H1 (cell line): ENCODE results near the gene BRD3OS. TPM values are rescaled to one million over a fixed set of nuclear protein-coding genes. Genes with fewer than 3 reads are reported as not detected.

Experiments
- CTCF ChIA-PET: fragments of 300-600 bp; sonication (Branson Sonifier 250); formaldehyde crosslinking; loops from one replicate; lab custom pipeline; 2021; ENCODE audit not compliant: partially characterized antibody; lab: Charles Lee
- POLR2A ChIA-PET: fragments of 300-600 bp; sonication (Branson Sonifier 250); formaldehyde crosslinking; loops from one replicate; lab custom pipeline; 2021; ENCODE audit warnings: inconsistent platforms; ENCODE audit not compliant: partially characterized antibody; lab: Charles Lee
- DNase-seq, 2 experiments: peaks; one replicate each; pipeline versions ENCODE4 v3.0.0 to v3.0.0-alpha.2; 2010 to 2022; ENCODE audit warnings: low spot score in 2 of 2, low read depth in 1 of 2, mixed read lengths in 1 of 2
- FAIRE-seq: peaks from 2 replicates; lab custom pipeline; 2011; peaks lifted over from hg19 to GRCh38; lab: Jason Lieb, UNC
- H2AFZ ChIP-seq: 2 replicates; pipeline ENCODE4 v1.8.1; 2012; ENCODE audit warnings: low read length, inconsistent platforms
- H2AK5ac ChIP-seq: 2 replicates; pipeline ENCODE4 v1.6.1; 2013; ENCODE audit warnings: low read depth, low read length
- H2BK120ac ChIP-seq: replicated peaks from 2 replicates; pipeline ENCODE3; 2013; ENCODE audit warnings: low read depth, low read length, inconsistent platforms
- H2BK12ac ChIP-seq: 2 replicates; pipeline ENCODE4 v1.6.1; 2013; ENCODE audit warnings: low read depth, low read length
- H2BK15ac ChIP-seq: 2 replicates; pipeline ENCODE4 v1.6.1; 2013; ENCODE audit warnings: low read length
- H2BK20ac ChIP-seq: 2 replicates; pipeline ENCODE4 v1.6.1; 2013; ENCODE audit warnings: low read length
- H2BK5ac ChIP-seq: 2 replicates; pipeline ENCODE4 v1.6.1; 2013; ENCODE audit warnings: low read depth, low read length
- H3K14ac ChIP-seq: 2 replicates; pipeline ENCODE4 v1.6.1; 2013; ENCODE audit warnings: inconsistent platforms; ENCODE audit not compliant: insufficient read length
- H3K18ac ChIP-seq: 2 replicates; pipeline ENCODE4 v1.6.1; 2013; ENCODE audit warnings: low read length; ENCODE audit errors: extremely low read depth
- H3K23ac ChIP-seq: 2 replicates; pipeline ENCODE4 v1.6.1; 2013; ENCODE audit warnings: inconsistent platforms; ENCODE audit not compliant: insufficient read length
- H3K23me2 ChIP-seq: 2 replicates; pipeline ENCODE4 v1.6.1; 2013; ENCODE audit warnings: low read depth, low read length
- H3K27ac ChIP-seq: 2 replicates; pipeline ENCODE4 v1.6.1; 2011; ENCODE audit warnings: low read depth, low read length, inconsistent platforms
- H3K27me3 ChIP-seq, 4 experiments: replicated peaks in 1 of 4; 1 replicate in 1 of 4; 2 replicates in 3 of 4; pipeline versions ENCODE4 v1.6.1 to v1.8.1; 2011 to 2013; ENCODE audit warnings: low read length in 3 of 4, mild to moderate bottlenecking in 3 of 4, inconsistent platforms in 2 of 4, mixed read lengths in 2 of 4, moderate library complexity in 1 of 4; ENCODE audit not compliant: control insufficient read depth in 3 of 4, insufficient read depth in 3 of 4; ENCODE audit errors: extremely low read depth in 1 of 4
- H3K36me3 ChIP-seq, 4 experiments: 2 replicates each; pipeline versions ENCODE4 v1.6.1 to v1.8.1; 2011 to 2013; ENCODE audit warnings: mild to moderate bottlenecking in 4 of 4, low read length in 3 of 4, moderate library complexity in 2 of 4, control low read depth in 1 of 4, inconsistent platforms in 1 of 4; ENCODE audit not compliant: insufficient read depth in 4 of 4, control insufficient read depth in 2 of 4
- H3K4ac ChIP-seq: replicated peaks from 2 replicates; pipeline ENCODE3; 2013; ENCODE audit warnings: low read length, low read depth, mixed read lengths, inconsistent platforms; ENCODE audit not compliant: insufficient read length
- H3K4me1 ChIP-seq, 4 experiments: replicated peaks in 1 of 4; 1 replicate in 1 of 4; 2 replicates in 3 of 4; pipeline versions ENCODE4 v1.6.1 to v1.8.1; 2011 to 2013; ENCODE audit warnings: low read length in 3 of 4, inconsistent platforms in 2 of 4, mixed read lengths in 1 of 4; ENCODE audit not compliant: insufficient read depth in 4 of 4, control insufficient read depth in 3 of 4
- H3K4me2 ChIP-seq, 2 experiments: 2 replicates each; pipeline versions ENCODE4 v1.6.1 to v1.8.1; 2011 to 2013; ENCODE audit warnings: low read depth in 2 of 2, low read length in 2 of 2, control low read depth in 1 of 2, inconsistent platforms in 1 of 2, mild to moderate bottlenecking in 1 of 2; ENCODE audit not compliant: insufficient read depth in 1 of 2
- H3K4me3 ChIP-seq, 4 experiments: fragments of 200-600, 300-600 bp in 1 of 4; sonication (generic), shearing (Covaris generic), sonication (Bioruptor Twin) in 1 of 4; 2 replicates each; pipeline versions ENCODE4 v1.5.1 to v1.8.1; 2011 to 2016; ENCODE audit warnings: low read length in 4 of 4, low read depth in 3 of 4, control low read depth in 2 of 4, inconsistent platforms in 2 of 4, mild to moderate bottlenecking in 2 of 4, mixed read lengths in 1 of 4, moderate library complexity in 1 of 4; ENCODE audit not compliant: insufficient read depth in 2 of 4; ENCODE audit errors: extremely low read depth in 1 of 4
- H3K56ac ChIP-seq: replicated peaks from 2 replicates; pipeline ENCODE3; 2013; ENCODE audit warnings: low read depth, mild to moderate bottlenecking, mixed read lengths, low read length, inconsistent platforms; ENCODE audit not compliant: insufficient read length
- H3K79me1 ChIP-seq: 2 replicates; pipeline ENCODE4 v1.6.1; 2013; ENCODE audit warnings: low read depth, low read length, control low read depth
- H3K79me2 ChIP-seq, 2 experiments: 2 replicates each; pipeline versions ENCODE4 v1.6.1 to v1.8.1; 2012 to 2013; ENCODE audit warnings: low read length in 2 of 2, mild to moderate bottlenecking in 2 of 2, inconsistent platforms in 1 of 2; ENCODE audit not compliant: insufficient read depth in 2 of 2, control insufficient read depth in 1 of 2
- H3K9ac ChIP-seq, 4 experiments: replicated peaks in 1 of 4; 1 replicate in 1 of 4; 2 replicates in 3 of 4; pipeline versions ENCODE4 v1.6.1 to v1.8.1; 2011 to 2013; ENCODE audit warnings: low read depth in 3 of 4, low read length in 3 of 4, control low read depth in 2 of 4, mild to moderate bottlenecking in 2 of 4, moderate library complexity in 2 of 4, inconsistent platforms in 1 of 4; ENCODE audit errors: extremely low read depth in 1 of 4
- H3K9me3 ChIP-seq, 2 experiments: 2 replicates each; pipeline versions ENCODE4 v1.6.1 to v1.8.1; 2012 to 2013; ENCODE audit warnings: mild to moderate bottlenecking in 2 of 2, moderate library complexity in 2 of 2, control low read depth in 1 of 2, inconsistent platforms in 1 of 2, low read depth in 1 of 2, low read length in 1 of 2, mixed read lengths in 1 of 2; ENCODE audit not compliant: insufficient read depth in 2 of 2
- H4K20me1 ChIP-seq, 2 experiments: replicated peaks in 1 of 2; 2 replicates each; pipeline versions ENCODE3 to v1.8.1; 2011 to 2013; ENCODE audit warnings: inconsistent platforms in 2 of 2, low read length in 2 of 2, mild to moderate bottlenecking in 1 of 2; ENCODE audit not compliant: insufficient read depth in 2 of 2, control insufficient read depth in 1 of 2
- H4K5ac ChIP-seq: 2 replicates; pipeline ENCODE4 v1.6.1; 2013; ENCODE audit warnings: low read length, low read depth, mixed read lengths, inconsistent platforms; ENCODE audit not compliant: insufficient read length
- H4K8ac ChIP-seq: 2 replicates; pipeline ENCODE4 v1.8.0; 2013; ENCODE audit warnings: mild to moderate bottlenecking, moderate library complexity, low read length, inconsistent platforms; ENCODE audit not compliant: insufficient read depth; ENCODE audit errors: extremely low read depth
- H4K91ac ChIP-seq: replicated peaks from 2 replicates; pipeline ENCODE3; 2013; ENCODE audit warnings: low read length, mixed read lengths, inconsistent platforms; ENCODE audit not compliant: insufficient read length
- CBX5 ChIP-seq: fragments of 300-800, 300-1000 bp; sonication (generic); IDR thresholded peaks from 2 replicates; pipeline ENCODE4 v1.7.1; 2016; ENCODE audit warnings: antibody characterized with exemption, low read length, low read depth
- CHD2 ChIP-seq: IDR thresholded peaks from 2 replicates; pipeline ENCODE4 v1.6.1; 2012; ENCODE audit warnings: low read length, improper control_type of control experiment
- GABPA ChIP-seq: IDR thresholded peaks from 2 replicates; pipeline ENCODE4 v1.6.1; 2011; ENCODE audit warnings: mild to moderate bottlenecking, low read length, moderate library complexity, borderline replicate concordance; ENCODE audit not compliant: insufficient read depth
- HDAC2 ChIP-seq, 2 experiments: fragments of 300-600 bp in 1 of 2; sonication (generic) in 1 of 2; IDR thresholded peaks; 2 replicates each; pipeline ENCODE4 v1.6.1; 2011 to 2012; ENCODE audit warnings: low read depth in 2 of 2, low read length in 2 of 2, mild to moderate bottlenecking in 2 of 2, moderate library complexity in 2 of 2, borderline replicate concordance in 1 of 2, inconsistent platforms in 1 of 2
- KDM1A ChIP-seq: fragments of 200-600, 300-600 bp; sonication (generic); IDR thresholded peaks from 2 replicates; pipeline ENCODE4 v1.7.1; 2016; ENCODE audit warnings: mild to moderate bottlenecking, low read length, borderline replicate concordance
- NANOG ChIP-seq: IDR thresholded peaks from 2 replicates; pipeline ENCODE4 v1.6.1; 2011; ENCODE audit warnings: low read length, low read depth, mild to moderate bottlenecking, inconsistent platforms; ENCODE audit not compliant: insufficient read depth, poor library complexity, severe bottlenecking
- WGBS, 2 experiments: shearing (Covaris generic) in 1 of 2; methylation state at CpG; one replicate each; pipeline versions ENCODE4 v1.1.6 to v1.1.7; 2013 to 2015; ENCODE audit warnings: low lambda C conversion rate in 2 of 2, mixed read lengths in 2 of 2, inconsistent platforms in 1 of 2, low coverage in 1 of 2, missing lambda C conversion rate in 1 of 2; ENCODE audit not compliant: insufficient replicate concordance in 2 of 2, insufficient coverage in 1 of 2, insufficient read length in 1 of 2; ENCODE audit errors: extremely low coverage in 1 of 2, missing lambda C conversion rate in 1 of 2; 5-methylcytosine and 5-hydroxymethylcytosine counted together
- polyA plus RNA-seq, 7 experiments: library from polyadenylated mRNA; depleted of rRNA in 3 of 7; stranded (reverse) in 5 of 7; unstranded in 2 of 7; fragments of >200 nt in 5 of 7; fragments of 200-250 nt in 2 of 7; gene quantifications; 1 replicate in 5 of 7; 2 replicates in 1 of 7; 4 replicates in 1 of 7; pipeline versions ENCODE4 v1.2.1 to v1.2.3, GENCODE V29; 2011 to 2013; ENCODE audit warnings: missing spikeins in 2 of 7, mixed read lengths in 2 of 7
- total RNA-seq: library from RNA; stranded (reverse); fragmentation: NEBNext Ultra II Directional; extraction: Animal tissue kit (Norgen Biotek cat#: 25700); gene quantifications from 2 replicates; pipeline ENCODE4 v1.2.1, GENCODE V29; 2021

Gene BRD3OS
- total and polyA plus RNA-seq, 2 of the 8 experiments (the other 6 are each of a cell fraction or from before 2014, with no cell fraction given) = 12.7 to 20.2 TPM

- H2BK120ac ChIP-seq = no peak overlapping the region
- no peaks in the 10 kb centered on the region for H3K4me1 ChIP-seq
- TF ChIP-seq KDM1A (no peak), GABPA (no peak), HDAC2 (IDR thresholded peaks at IDR 0.05; ENCODE audit: borderline replicate concordance in 1 of 2, low read depth in 2 of 2, low read length in 2 of 2) (no peak), CBX5 (no peak), NANOG (no peak), CHD2 (no peak)
- H3K4me2 ChIP-seq = no peak overlapping the region
- H2AFZ ChIP-seq = no peak overlapping the region
- no peaks in the 10 kb centered on the region for H3K9me3 ChIP-seq
- H3K56ac ChIP-seq = no peak overlapping the region
- peaks cover 0 to 12% of the 10 kb centered on the region in 2 experiments; a peak in 1 of 4 replicates for H3K79me2 ChIP-seq
- H3K36me3 ChIP-seq = peaks cover 26 to 76% (median 72%) of the 10 kb centered on the region in 4 experiments
- no peak overlapping the region for H2AK5ac ChIP-seq
- FAIRE-seq = no peak
- H3K9ac ChIP-seq = no peak overlapping the region
- no peak overlapping the region for H3K27ac ChIP-seq
- no peak overlapping the region; the same call in 1 of the 2 replicates for H2BK5ac ChIP-seq
- H2BK12ac ChIP-seq = no peak overlapping the region
- ChIA-PET CTCF (no interaction called here), POLR2A (interaction anchor here (0.8 to 1.4 kb wide), 2 partner anchors 10 to 89 kb away, joined by 3 read pairs; no protein-coding TSS in a partner anchor)
- H3K27me3 ChIP-seq = no peaks in the 10 kb centered on the region
- DNase-seq = no peak
- no peaks in the 10 kb centered on the region for H3K23me2 ChIP-seq
- no peak overlapping the region for H3K14ac ChIP-seq
- no peak overlapping the region for H2BK20ac ChIP-seq
- no peak overlapping the region for H3K4ac ChIP-seq
- H4K91ac ChIP-seq = no peak overlapping the region
- WGBS, 2 experiments = 92% methylated on average over 20 of the region's 20 CpGs; no CpG with 5 or more reads in 1 of the 2 experiments
- H3K4me3 ChIP-seq = no peak overlapping the region
- H2BK15ac ChIP-seq = no peak overlapping the region
- H4K8ac ChIP-seq = no peak overlapping the region
- no peak overlapping the region for H3K18ac ChIP-seq
- H4K20me1 ChIP-seq = peaks cover 20 to 22% of the 10 kb centered on the region in 2 experiments
- no peak overlapping the region for H4K5ac ChIP-seq
- no peak overlapping the region for H3K23ac ChIP-seq
- H3K79me1 ChIP-seq = peaks cover 5% of the 10 kb centered on the region; the same call in 1 of the 2 replicates
Measured at GRCh38 chr9:134049236-134049635, 24.0 kb downstream of the BRD3OS start.
